A549 (cell line): Measurements from ENCODE around the gene IL36B.

Experiments used
- CEBPB ChIP-seq, 2 experiments: fragments of >200 bp in 1 of 2; sonication (Bioruptor Twin) in 1 of 2; formaldehyde crosslinking in 1 of 2; IDR thresholded peaks; 2 replicates each; pipeline ENCODE4 v1.6.1; 2012 to 2016
- CTCF ChIP-seq: fragments of >200 bp; sonication (Bioruptor Twin); formaldehyde crosslinking; IDR thresholded peaks from 3 replicates; pipeline ENCODE4 v1.5.1; 2016
- E2F6 ChIP-seq: IDR thresholded peaks from 2 replicates; pipeline ENCODE4 v1.6.1; 2012; ENCODE audit warnings: low read depth, borderline replicate concordance
- EP300 ChIP-seq, 2 experiments: fragments of >200 bp; sonication (Bioruptor Twin); formaldehyde crosslinking; IDR thresholded peaks; 2 replicates in 1 of 2; 3 replicates in 1 of 2; pipeline ENCODE4 v1.6.1; 2016 to 2017
- HDAC2 ChIP-seq: fragments of 200-600 bp; sonication (generic); IDR thresholded peaks from 2 replicates; pipeline ENCODE4 v1.6.1; 2016
- HES2 ChIP-seq: fragments of >200 bp; sonication (Bioruptor Twin); formaldehyde crosslinking; IDR thresholded peaks from 2 replicates; pipeline ENCODE4 v1.6.1; 2016
- JUN ChIP-seq, 2 experiments: fragments of >200 bp; sonication (Bioruptor Twin); formaldehyde crosslinking; IDR thresholded peaks; 2 replicates in 1 of 2; 3 replicates in 1 of 2; pipeline ENCODE4 v1.6.1; 2016 to 2017
- MAFK ChIP-seq: fragments of 450-650 bp; IDR thresholded peaks from 2 replicates; pipeline ENCODE4 v1.6.1; 2014; ENCODE audit not compliant: partially characterized antibody
- MAX ChIP-seq: IDR thresholded peaks from 2 replicates; pipeline ENCODE4 v1.6.1; 2012
- POLR2A ChIP-seq: IDR thresholded peaks from 2 replicates; pipeline ENCODE4 v1.6.1; 2012; ENCODE audit warnings: mild to moderate bottlenecking, low read length
- REST ChIP-seq: fragments of 200-600 bp; sonication (generic); IDR thresholded peaks from 2 replicates; pipeline ENCODE4 v1.6.1; 2016; ENCODE audit warnings: antibody characterized with exemption, mild to moderate bottlenecking, moderate library complexity
- TP53 ChIP-seq: fragments of 250-450 bp; sonication (Bioruptor Pico); IDR thresholded peaks from 2 replicates; pipeline ENCODE4 v1.5.0; 2021; ENCODE audit warnings: mild to moderate bottlenecking, moderate library complexity

GRCh38 chr2:113015042-113015441 lies 37.6 kb downstream of the IL36B start:
- TF ChIP-seq MAX, result no peak
- no peak for TF ChIP-seq POLR2A
- TF ChIP-seq CTCF, result no peak
- no peak for TF ChIP-seq CEBPB (IDR thresholded peaks at IDR 0.05)
- TF ChIP-seq MAFK, result no peak
- TF ChIP-seq HDAC2, result no peak
- no peak for TF ChIP-seq E2F6
- no peak for TF ChIP-seq HES2
- no peak for TF ChIP-seq JUN (IDR thresholded peaks at IDR 0.05)
- TF ChIP-seq TP53 (CRISPR knock-in tag), result no peak
- TF ChIP-seq EP300 (IDR thresholded peaks at IDR 0.05), result no peak
- no peak for TF ChIP-seq REST
